Cardiac fibroblast (primary cell): ENCODE results near the gene MT1B.
"Not testable (repeated sequence)": the region's sequence is repeated elsewhere in the genome, so short reads cannot be mapped to it uniquely, and the experiment has no call there.

ENCODE experiments used
- DNase-seq, 2 donors: peaks; one replicate each; pipeline versions ENCODE4 v3.0.0 to v3.0.0-alpha.2; 2010; ENCODE audit warnings: low read depth in 2 of 2
- H3K4me3 ChIP-seq, 2 donors: replicated peaks in 1 of 2; 1 replicate in 1 of 2; 2 replicates in 1 of 2; pipeline ENCODE4 v1.5.1; 2011; ENCODE audit warnings: low read depth in 2 of 2, low read length in 2 of 2, mild to moderate bottlenecking in 2 of 2, moderate library complexity in 1 of 2
- TF ChIP-seq, protein P1 (sequence below): IDR thresholded peaks from one replicate; pipeline ENCODE4 v1.5.1; 2011; ENCODE audit warnings: low read depth, mild to moderate bottlenecking, low read length, inconsistent platforms

Gene MT1B

DNA sequence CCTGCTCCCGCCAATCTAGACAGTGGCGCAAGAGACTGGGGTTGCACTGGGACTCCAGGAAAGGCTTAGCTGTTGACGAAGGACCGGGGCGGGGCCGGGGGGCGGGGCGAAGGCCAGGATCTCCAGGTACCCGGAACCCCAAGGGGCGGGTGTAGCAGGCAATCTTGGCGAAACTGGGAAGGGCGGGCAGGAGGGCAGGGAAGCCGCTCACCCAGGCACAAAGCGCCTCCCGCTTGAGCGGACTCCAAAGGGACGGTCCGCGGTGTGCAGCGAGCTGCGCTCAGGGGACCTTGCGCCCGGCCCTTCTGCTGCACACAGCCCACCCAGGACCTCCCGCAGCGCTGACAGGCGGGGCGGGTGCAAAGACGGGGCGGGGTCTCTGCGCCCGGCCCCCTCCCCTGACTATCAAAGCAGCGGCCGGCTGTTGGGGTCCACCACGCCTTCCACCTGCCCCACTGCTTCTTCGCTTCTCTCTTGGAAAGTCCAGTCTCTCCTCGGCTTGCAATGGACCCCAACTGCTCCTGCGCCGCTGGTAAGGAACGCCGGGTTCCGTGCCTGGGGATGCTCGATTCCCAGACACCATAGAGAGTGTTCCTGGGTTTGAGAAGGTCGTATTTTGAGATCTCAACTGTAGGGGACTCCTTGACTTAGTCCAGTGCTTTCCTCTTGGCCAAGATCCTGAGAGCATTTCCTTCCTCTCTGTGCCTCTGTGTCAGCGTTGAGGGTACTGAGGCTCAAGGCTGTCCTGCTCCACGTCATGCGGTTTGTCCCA is 6.1 kb downstream of the MT1B start, which contains the start of gene MT1F:
Gene MT1F (plus strand): TSS at position 405 of the 772 bp plus-strand sequence. CDS start 100 bp downstream, at position 505.
- peak; percentile 24 to 39 for DNase-seq
- peak within 1 kb of the TSS; percentile 53 for H3K4me3 ChIP-seq
- TF ChIP-seq, protein P1, sequence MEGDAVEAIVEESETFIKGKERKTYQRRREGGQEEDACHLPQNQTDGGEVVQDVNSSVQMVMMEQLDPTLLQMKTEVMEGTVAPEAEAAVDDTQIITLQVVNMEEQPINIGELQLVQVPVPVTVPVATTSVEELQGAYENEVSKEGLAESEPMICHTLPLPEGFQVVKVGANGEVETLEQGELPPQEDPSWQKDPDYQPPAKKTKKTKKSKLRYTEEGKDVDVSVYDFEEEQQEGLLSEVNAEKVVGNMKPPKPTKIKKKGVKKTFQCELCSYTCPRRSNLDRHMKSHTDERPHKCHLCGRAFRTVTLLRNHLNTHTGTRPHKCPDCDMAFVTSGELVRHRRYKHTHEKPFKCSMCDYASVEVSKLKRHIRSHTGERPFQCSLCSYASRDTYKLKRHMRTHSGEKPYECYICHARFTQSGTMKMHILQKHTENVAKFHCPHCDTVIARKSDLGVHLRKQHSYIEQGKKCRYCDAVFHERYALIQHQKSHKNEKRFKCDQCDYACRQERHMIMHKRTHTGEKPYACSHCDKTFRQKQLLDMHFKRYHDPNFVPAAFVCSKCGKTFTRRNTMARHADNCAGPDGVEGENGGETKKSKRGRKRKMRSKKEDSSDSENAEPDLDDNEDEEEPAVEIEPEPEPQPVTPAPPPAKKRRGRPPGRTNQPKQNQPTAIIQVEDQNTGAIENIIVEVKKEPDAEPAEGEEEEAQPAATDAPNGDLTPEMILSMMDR: no peak

DNA sequence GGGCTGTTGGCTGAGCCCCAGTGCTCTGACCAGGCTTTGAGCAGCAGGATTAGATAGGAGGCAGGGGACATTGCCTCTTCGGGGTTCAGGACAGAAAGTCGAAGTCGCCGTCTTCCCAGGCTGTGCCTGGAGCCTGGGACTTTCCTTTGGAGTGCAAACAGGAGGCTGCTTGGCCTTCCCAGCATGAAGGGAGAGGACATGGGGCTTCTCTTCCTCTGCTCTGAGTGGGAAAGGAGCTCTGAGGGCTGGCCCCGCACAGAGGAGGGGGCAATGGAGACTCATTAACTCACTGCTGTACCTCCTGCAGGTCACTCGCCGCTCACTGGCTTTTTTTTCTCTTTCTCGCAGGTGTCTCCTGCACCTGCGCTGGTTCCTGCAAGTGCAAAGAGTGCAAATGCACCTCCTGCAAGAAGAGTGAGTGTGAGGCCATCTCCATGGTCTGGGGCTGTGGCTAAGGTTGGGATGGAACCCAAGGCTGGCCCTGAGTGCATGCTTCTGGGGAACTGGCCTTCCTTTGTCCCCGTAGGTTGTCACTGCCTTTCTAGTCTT is 6.7 kb downstream of the MT1B start:
- TF ChIP-seq, protein P1: no peak
- peak overlapping the region; percentile 53 for H3K4me3 ChIP-seq
- DNase-seq: no peak

DNA sequence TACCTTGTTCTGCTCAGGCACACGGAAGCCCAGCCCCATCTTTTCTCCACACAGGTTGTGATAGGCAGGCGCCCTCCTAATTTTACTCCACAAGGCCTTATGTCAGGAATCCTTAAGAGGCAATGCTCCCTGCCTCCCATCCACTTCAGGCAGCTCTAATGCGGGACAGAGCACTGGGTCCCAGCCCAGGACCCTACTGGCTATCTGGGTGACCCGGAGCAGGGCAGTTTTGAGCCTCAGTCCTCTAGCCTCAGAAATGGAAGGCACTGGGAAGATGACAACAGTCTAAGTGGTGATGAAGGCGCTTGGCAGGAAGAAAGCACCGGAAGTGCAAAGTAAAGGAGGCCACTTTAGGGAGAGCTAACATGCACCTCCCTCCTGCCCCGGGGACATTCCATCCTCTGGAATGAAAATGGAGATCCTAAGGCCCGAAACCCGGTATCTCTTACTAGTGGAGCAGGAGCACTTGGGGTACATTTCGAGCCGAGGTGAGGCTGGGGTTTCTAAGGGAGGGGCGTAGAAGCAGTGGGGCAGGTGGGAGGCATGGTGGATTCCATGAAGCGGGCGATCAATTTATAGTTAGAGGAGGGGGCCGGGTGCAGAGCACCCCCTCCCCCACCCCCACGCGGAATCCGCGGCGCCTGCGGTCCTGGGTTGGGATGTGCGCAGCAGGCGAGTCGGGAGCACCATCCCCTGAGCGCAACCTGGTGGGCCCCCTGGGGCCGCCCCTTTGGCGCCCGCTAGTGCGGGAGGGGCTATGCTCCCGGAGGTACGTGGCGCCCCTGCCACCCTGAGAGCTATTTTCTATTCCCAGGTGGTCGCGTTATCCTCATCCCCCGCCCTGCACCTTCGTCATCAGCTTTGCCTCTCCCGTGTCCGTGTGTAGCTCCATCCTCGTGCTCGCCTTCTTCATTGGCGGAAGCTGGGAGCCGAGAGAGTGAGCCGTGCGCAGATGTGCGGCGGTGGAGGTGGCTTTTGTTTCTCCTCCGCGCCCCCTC is 11.0 kb downstream of the MT1B start:
- no peak overlapping the region for H3K4me3 ChIP-seq
- no peak for DNase-seq

DNA sequence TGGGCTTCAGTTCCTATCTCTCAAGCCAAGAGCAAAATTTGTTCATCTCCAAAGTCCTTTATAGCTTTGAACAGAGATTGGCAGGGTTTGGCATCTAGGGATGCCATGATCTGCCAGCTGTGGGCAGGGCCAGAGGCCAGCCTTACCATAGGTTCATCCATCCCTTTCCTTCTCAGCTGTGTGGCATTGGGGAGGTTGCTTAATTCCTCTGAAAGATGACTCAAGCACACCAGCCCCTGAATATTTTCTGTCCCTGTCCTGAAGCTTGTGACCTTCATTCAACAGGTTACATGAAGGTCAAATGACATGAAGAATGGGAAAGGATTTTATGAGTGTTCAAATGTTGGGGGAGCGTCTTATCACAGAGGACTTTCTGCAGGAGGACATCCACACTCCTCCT is 12.8 kb downstream of the MT1B start:
- DNase-seq: no peak
- no peak overlapping the region for H3K4me3 ChIP-seq
- TF ChIP-seq, protein P1: no peak

More for the DNA sequence above, 11.0 kb downstream of the MT1B start:
- TF ChIP-seq, protein P1: no peak

DNA sequence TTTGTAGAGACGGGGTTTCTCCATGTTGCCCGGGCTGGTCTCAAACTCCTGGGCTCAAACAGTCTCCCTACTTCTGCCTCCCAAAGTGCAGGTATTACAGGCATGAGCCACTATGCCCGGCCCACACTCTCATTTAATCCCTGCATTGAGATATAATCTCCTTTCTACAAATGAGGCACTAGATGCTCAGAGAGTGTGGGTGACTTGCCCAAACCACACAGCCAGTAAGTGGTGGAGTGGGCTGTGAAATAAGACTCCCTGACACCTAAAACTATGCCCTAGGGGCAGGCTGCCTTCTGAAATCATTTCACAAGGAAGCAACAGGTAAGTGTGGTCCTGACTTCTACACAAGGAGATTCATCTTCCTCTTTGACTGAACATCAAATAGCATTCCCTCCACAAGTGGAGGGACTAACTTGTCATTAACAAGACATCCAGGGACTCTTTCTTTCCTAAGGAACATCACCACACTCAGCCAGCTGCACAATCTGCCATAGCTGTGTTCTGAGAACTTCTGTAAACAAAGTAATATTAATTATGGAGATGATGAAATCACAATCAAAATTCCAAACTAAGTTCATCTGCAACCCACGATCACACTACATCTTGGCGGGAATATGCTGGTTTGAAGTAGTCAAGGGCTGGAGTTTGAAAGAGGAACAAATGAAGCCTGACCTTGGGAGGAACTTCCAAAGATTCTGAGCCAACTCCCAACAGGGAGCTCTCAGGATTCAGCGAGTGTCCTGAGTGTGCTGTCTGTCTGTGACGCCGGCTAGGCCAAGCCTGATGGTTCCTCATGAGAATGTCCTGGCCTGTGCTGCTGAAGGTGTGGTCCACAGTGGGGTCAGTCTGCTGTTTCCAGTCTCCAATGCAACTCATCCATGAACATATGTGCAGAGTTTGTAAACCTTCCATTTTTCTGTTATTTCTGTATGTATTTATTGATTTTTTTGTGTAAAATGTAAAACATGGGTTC is 13.9 kb downstream of the MT1B start:
- DNase-seq, H3K4me3 ChIP-seq: not testable (repeated sequence)

DNA sequence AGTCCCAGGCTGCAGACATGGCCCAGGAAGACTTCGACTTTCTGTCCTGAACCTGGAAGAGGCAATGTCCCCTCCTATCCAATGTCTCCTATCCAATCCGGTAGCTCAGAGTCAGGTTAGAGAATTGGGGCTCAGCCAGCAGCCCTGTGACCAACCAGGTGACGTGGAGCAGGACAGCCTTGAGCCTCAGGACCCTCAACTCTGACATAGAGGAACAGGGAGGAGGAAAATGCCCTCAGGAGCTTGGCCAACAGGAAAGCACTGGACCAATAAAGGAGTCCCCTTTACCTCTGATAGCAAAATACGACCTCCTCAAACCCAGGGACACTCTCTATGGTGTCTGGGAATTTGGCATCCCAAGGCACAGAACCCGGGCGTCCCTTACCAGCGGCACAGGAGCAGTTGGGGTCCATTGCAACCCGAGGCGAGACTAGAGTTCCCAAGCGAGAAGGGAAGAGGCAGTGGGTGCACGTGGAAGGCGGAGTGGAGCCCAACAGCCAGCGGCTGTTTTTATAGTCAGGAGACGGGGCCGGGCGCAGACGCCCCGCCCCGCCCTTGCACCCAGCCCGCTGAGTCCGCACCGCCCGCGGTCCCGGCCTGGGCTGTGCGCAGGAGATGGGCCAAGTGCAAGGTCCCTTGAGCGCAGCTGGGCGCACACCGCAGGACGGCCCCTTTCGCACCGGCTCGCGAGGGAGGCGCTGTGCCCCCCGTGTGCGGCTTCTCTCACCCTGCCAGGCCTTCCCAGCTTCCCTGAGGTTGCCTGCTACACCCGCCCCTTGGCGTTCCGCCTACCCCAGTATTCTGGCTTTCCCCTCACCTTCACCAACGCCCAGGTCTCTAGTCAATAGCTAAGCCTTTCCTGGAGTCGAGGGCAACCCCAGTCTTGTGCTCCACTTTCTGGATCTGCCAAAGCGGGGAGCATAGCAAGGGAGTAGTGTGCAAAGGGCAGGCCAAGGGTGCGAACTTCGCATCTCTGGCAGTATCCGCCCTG is 16.2 kb downstream of the MT1B start, which contains the start of gene MT1G:
Gene MT1G (minus strand): TSS at position 485 of the 991 bp plus-strand sequence. CDS start 72 bp downstream, at position 413.
- no peak within 1 kb of the TSS for H3K4me3 ChIP-seq
- TF ChIP-seq, protein P1: no peak
- DNase-seq: peak; percentile 32 to 34
